AG10803 (cell line): ENCODE data around the gene MFAP5.

Experiments used
- DNase-seq: peaks from one replicate; pipeline ENCODE4 v3.0.0; 2010; ENCODE audit warnings: low read depth
- H3K4me3 ChIP-seq: 2 replicates; pipeline ENCODE4 v1.5.1; 2011; ENCODE audit warnings: mild to moderate bottlenecking, low read length, control low read depth
- TF ChIP-seq, protein P1 (sequence below): conservative IDR thresholded peaks from 2 replicates; pipeline ENCODE4 v1.5.1; 2011; ENCODE audit warnings: mild to moderate bottlenecking, low read length, control low read depth, inconsistent platforms

Gene MFAP5

DNA sequence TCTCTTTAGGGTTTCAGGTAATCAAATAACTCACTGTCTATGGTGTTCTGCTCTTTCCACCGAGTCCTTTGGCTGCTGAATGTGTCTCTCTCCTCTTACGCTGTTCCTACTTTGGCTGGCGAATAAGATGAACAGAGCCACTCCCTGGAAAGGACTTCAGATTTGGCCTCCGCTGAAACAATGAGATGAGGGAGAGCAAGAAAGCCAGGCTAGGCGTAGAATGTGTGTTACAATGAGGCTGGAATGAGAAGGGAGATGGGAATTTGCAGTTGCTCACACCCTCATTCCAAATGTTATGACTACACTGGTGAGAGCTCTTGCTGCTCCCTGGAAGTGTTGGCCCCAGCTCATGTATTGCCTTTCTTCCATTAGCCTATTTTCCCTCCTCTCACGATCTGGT lies at the start of gene MFAP5:
MFAP5 (minus strand) TSS at position 234 of the 400 bp plus-strand sequence. CDS start 722 bp downstream, outside the sequence.
- TF ChIP-seq, protein P1, sequence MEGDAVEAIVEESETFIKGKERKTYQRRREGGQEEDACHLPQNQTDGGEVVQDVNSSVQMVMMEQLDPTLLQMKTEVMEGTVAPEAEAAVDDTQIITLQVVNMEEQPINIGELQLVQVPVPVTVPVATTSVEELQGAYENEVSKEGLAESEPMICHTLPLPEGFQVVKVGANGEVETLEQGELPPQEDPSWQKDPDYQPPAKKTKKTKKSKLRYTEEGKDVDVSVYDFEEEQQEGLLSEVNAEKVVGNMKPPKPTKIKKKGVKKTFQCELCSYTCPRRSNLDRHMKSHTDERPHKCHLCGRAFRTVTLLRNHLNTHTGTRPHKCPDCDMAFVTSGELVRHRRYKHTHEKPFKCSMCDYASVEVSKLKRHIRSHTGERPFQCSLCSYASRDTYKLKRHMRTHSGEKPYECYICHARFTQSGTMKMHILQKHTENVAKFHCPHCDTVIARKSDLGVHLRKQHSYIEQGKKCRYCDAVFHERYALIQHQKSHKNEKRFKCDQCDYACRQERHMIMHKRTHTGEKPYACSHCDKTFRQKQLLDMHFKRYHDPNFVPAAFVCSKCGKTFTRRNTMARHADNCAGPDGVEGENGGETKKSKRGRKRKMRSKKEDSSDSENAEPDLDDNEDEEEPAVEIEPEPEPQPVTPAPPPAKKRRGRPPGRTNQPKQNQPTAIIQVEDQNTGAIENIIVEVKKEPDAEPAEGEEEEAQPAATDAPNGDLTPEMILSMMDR: no peak
- H3K4me3 ChIP-seq: peak within 1 kb of the TSS; percentile 61
- DNase-seq: peak; percentile 92

- TF ChIP-seq, protein P1: no peak
- H3K4me3 ChIP-seq: peak overlapping the region; percentile 55
- peak; percentile 35 for DNase-seq
Observed at GRCh38 chr12:8709124-8709830, 46.7 kb upstream of the MFAP5 start.

- TF ChIP-seq, protein P1: no peak
- no peak for DNase-seq
- no peak overlapping the region for H3K4me3 ChIP-seq
Observed at GRCh38 chr12:8702159-8702558, 39.5 kb upstream of the MFAP5 start.

DNA sequence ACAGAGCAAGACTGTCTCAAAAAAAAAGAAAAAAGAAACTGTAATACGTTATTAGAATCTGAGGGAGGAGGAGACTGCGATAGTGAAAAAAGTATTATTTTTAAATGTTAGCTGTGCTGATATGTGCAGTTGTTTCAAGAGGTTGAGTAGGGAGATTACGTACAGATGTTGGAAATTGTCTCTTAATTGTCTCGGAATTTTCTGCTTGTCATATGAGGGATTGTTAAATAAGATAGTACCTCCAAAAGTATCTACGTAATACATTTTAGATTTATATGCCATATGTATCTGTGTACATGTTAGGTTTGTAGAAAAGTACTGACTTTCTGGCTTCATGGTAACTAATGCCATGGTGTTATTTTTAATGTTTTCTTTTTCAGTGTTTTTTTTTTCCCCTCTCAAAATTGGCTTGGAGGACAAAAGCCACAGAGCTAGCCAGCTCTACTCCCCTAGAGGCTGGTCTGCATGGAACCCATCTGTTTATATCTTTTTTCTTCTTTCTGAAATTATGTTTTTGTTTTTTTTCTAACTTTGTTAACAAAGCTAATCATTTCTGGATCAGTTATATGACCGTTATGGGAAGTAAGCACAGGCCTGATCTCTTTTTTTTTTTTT lies 38.5 kb upstream of the MFAP5 start:
- TF ChIP-seq, protein P1: no peak
- H3K4me3 ChIP-seq: no peak overlapping the region
- DNase-seq: no peak

DNA sequence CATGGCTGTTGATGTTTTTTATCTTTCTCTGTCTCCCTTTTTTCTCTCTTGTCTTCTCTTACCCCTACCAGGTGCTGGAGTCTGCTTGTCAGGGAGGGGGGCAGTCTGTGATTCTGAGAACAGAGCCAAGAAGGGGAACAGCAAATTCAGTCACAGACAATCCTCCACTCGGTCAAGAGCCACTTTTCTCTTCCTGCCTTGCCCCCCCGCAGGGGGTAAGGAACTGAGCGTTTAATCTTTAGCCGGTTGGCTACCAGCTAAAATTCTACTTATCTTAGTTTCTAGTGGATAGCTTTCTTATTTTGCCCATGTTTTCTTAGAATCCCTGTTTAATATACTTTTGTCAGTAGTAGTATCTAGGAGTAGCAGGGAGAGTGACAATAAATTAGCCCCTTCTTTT lies 37.1 kb upstream of the MFAP5 start:
- no peak for DNase-seq
- H3K4me3 ChIP-seq: no peak overlapping the region
- TF ChIP-seq, protein P1: no peak

GRCh38 chr12:8698879-8699278 lies 36.3 kb upstream of the MFAP5 start:
- peak; percentile 13 for DNase-seq
- peak overlapping the region; percentile 83 for H3K4me3 ChIP-seq
- TF ChIP-seq, protein P1: no peak
